HepG2 (cell line): ENCODE measurements around the gene OSBPL5. TPM values are rescaled to one million over a fixed set of nuclear protein-coding genes. Genes with fewer than 3 reads are reported as not detected.

Experiments
- ATAC-seq: fragments of 200-7000 bp; cut with Tn5 transposase; 3 replicates; pipeline ENCODE4 v1.9.1; 2020; ENCODE audit warnings: mild to moderate bottlenecking, moderate library complexity
- BruUV-seq: library from RNA; stranded (reverse); fragments of 400-500 nt; replicated peaks from 2 replicates; lab custom pipeline; 2021; lab: Mats Ljungman, UMichigan
- CTCF ChIA-PET: fragments of 300-600 bp; formaldehyde crosslinking; extraction: SDS; loops from one replicate; lab custom pipeline; 2021; ENCODE audit warnings: low total read pairs, inconsistent platforms, low intra/inter-chr PET ratio; lab: Yijun Ruan, JAX
- POLR2A ChIA-PET: fragments of 350-600 bp; sonication (Branson Sonifier 250); formaldehyde crosslinking; loops from one replicate; lab custom pipeline; 2020; ENCODE audit warnings: antibody characterized with exemption, inconsistent platforms; lab: Yijun Ruan, JAX
- DNase-seq: peaks from one replicate; pipeline ENCODE4 v3.0.0-alpha.2; 2015; ENCODE audit warnings: low spot score
- FAIRE-seq: peaks from 3 replicates; lab custom pipeline; 2011; peaks lifted over from hg19 to GRCh38; lab: Jason Lieb, UNC
- H2AFZ ChIP-seq: one replicate; pipeline ENCODE4 v1.6.1; 2011; ENCODE audit warnings: low read length, inconsistent platforms
- H3K27ac ChIP-seq: fragments of 300-600 bp; 3 replicates; pipeline ENCODE4 v1.8.0; 2011; ENCODE audit warnings: mixed run types, mild to moderate bottlenecking, mixed read lengths, low read length, inconsistent platforms; ENCODE audit not compliant: insufficient read depth; ENCODE audit errors: extremely low read length
- H3K27me3 ChIP-seq, 2 experiments: fragments of 200-600 bp in 1 of 2; 2 replicates in 1 of 2; 3 replicates in 1 of 2; pipeline versions ENCODE4 v1.6.0 to v1.8.0; 2011; ENCODE audit warnings: low read length in 2 of 2, mild to moderate bottlenecking in 2 of 2, moderate library complexity in 2 of 2, inconsistent platforms in 1 of 2; ENCODE audit not compliant: insufficient read depth in 2 of 2, control insufficient read depth in 1 of 2
- H3K36me3 ChIP-seq, 2 experiments: fragments of 200-600 bp in 1 of 2; replicated peaks in 1 of 2; 2 replicates in 1 of 2; 3 replicates in 1 of 2; pipeline versions ENCODE4 v1.5.1 to v1.8.0; 2011; ENCODE audit warnings: low read length in 2 of 2, inconsistent platforms in 1 of 2; ENCODE audit not compliant: insufficient read depth in 2 of 2, control insufficient read depth in 1 of 2
- H3K4me1 ChIP-seq: 2 replicates; pipeline ENCODE4 v1.5.1; 2012; ENCODE audit warnings: low read length, inconsistent platforms; ENCODE audit not compliant: insufficient read depth
- H3K4me2 ChIP-seq: 2 replicates; pipeline ENCODE4 v1.6.0; 2011; ENCODE audit warnings: low read depth, low read length, inconsistent platforms
- H3K4me3 ChIP-seq, 3 experiments: fragments of 200-600 bp in 1 of 3; sonication (generic), shearing (Covaris generic) in 1 of 3; replicated peaks in 1 of 3; 2 replicates each; pipeline ENCODE4 v1.5.1; 2011 to 2016; ENCODE audit warnings: low read length in 3 of 3, inconsistent platforms in 2 of 3, low read depth in 2 of 3, mild to moderate bottlenecking in 2 of 3, control low read depth in 1 of 3, mixed read lengths in 1 of 3; ENCODE audit not compliant: insufficient read depth in 1 of 3
- H3K79me2 ChIP-seq: one replicate; pipeline ENCODE4 v1.6.1; 2011; ENCODE audit warnings: low read length, inconsistent platforms; ENCODE audit not compliant: insufficient read depth
- H3K9ac ChIP-seq: 2 replicates; pipeline ENCODE4 v1.6.0; 2011; ENCODE audit warnings: mild to moderate bottlenecking, low read depth, low read length, inconsistent platforms; ENCODE audit not compliant: insufficient read depth
- H3K9me3 ChIP-seq: 2 replicates; pipeline ENCODE4 v1.5.1; 2012; ENCODE audit warnings: mild to moderate bottlenecking, low read length
- H4K20me1 ChIP-seq: 2 replicates; pipeline ENCODE4 v1.6.0; 2011; ENCODE audit warnings: inconsistent platforms, mild to moderate bottlenecking, low read length, moderate library complexity; ENCODE audit not compliant: insufficient read depth
- ARNT ChIP-seq: fragments of 450-650 bp; IDR thresholded peaks from 2 replicates; pipeline ENCODE4 v1.6.1; 2017
- ATF7 ChIP-seq, 2 experiments: fragments of 450-650 bp in 1 of 2; sonication (generic) in 1 of 2; formaldehyde crosslinking in 1 of 2; IDR thresholded peaks; 2 replicates each; pipeline versions ENCODE4 v1.4.0 to v1.6.1; 2016 to 2020; ENCODE audit warnings: antibody characterized with exemption in 1 of 2, mild to moderate bottlenecking in 1 of 2, missing genetic modification reagents in 1 of 2
- ATM ChIP-seq: fragments of 450-650 bp; IDR thresholded peaks from 2 replicates; pipeline ENCODE4 v1.7.1; 2017; ENCODE audit warnings: mild to moderate bottlenecking, borderline replicate concordance
- CREB1 ChIP-seq, 2 experiments: fragments of 450-650 bp in 1 of 2; IDR thresholded peaks; 2 replicates each; pipeline ENCODE4 v1.6.1; 2016 to 2017; ENCODE audit warnings: control low read depth in 1 of 2, mild to moderate bottlenecking in 1 of 2, missing compliant biosample characterization in 1 of 2, missing genetic modification characterization in 1 of 2
- FOXP1 ChIP-seq, 2 experiments: fragments of 450-650 bp in 1 of 2; IDR thresholded peaks; 2 replicates each; pipeline ENCODE4 v1.6.1; 2017 to 2018; ENCODE audit warnings: antibody characterized with exemption in 1 of 2
- LCORL ChIP-seq, 2 experiments: fragments of 450-650 bp in 1 of 2; sonication (generic) in 1 of 2; formaldehyde crosslinking in 1 of 2; IDR thresholded peaks; 2 replicates each; pipeline versions ENCODE4 v1.5.0 to v1.6.1; 2017 to 2020; ENCODE audit warnings: antibody characterized with exemption in 1 of 2, missing genetic modification reagents in 1 of 2
- PLRG1 ChIP-seq: fragments of 450-650 bp; conservative IDR thresholded peaks from 2 replicates; pipeline ENCODE4 v1.6.1; 2016
- SMYD3 ChIP-seq: sonication (generic); formaldehyde crosslinking; IDR thresholded peaks from 2 replicates; pipeline ENCODE4 v1.8.1; 2023; ENCODE audit warnings: mild to moderate bottlenecking, missing genetic modification reagents
- SOX6 ChIP-seq, 2 experiments: fragments of 450-650 bp in 1 of 2; sonication (generic) in 1 of 2; formaldehyde crosslinking in 1 of 2; IDR thresholded peaks; 2 replicates each; pipeline versions ENCODE4 v1.4.0 to v1.6.1; 2017 to 2020; ENCODE audit warnings: antibody characterized with exemption in 1 of 2, mild to moderate bottlenecking in 1 of 2, missing genetic modification reagents in 1 of 2
- ZNF143 ChIP-seq: sonication (generic); formaldehyde crosslinking; IDR thresholded peaks from 2 replicates; pipeline ENCODE4 v1.4.0; 2020; ENCODE audit warnings: missing genetic modification reagents
- ZNF292 ChIP-seq: sonication (generic); formaldehyde crosslinking; IDR thresholded peaks from 2 replicates; pipeline ENCODE4 v1.8.1; 2022; ENCODE audit warnings: mild to moderate bottlenecking, low read depth, missing genetic modification reagents, borderline replicate concordance
- WGBS: methylation state at CpG from one replicate; pipeline ENCODE4 v1.1.6; 2017; ENCODE audit warnings: low lambda C conversion rate; 5-methylcytosine and 5-hydroxymethylcytosine counted together
- in situ Hi-C: cut with HindIII; loops from 2 replicates; pipeline ENCODE4 v1.10.0; 2017; ENCODE audit warnings: low pct_unique_long_range_greater_than_20kb; ENCODE audit not compliant: extremely low pct_ligation_motif_present
- intact Hi-C: fragments of 100-400 bp; cut with micrococcal nuclease; formaldehyde crosslinking; loops from one replicate; pipeline ENCODE4 v1.10.0; 2022; ENCODE audit not compliant: unreplicated experiment
- polyA plus RNA-seq, 8 experiments: library from polyadenylated mRNA; depleted of rRNA in 3 of 8; stranded (reverse) in 7 of 8; unstranded in 1 of 8; fragments of >200 nt; fragmentation: Illumina TruSeq in 4 of 8; extraction: Trizol in 4 of 8; gene quantifications; 2 replicates each; pipeline versions ENCODE4 v1.2.1 to v1.2.3, GENCODE V29; 2011 to 2016; ENCODE audit warnings: low read depth in 4 of 8, missing spikeins in 1 of 8, mixed read lengths in 1 of 8; ENCODE audit not compliant: insufficient read depth in 1 of 8
- total RNA-seq, 5 experiments: library from RNA; depleted of rRNA; stranded (reverse); fragments of >200 nt; fragmentation: Illumina TruSeq; extraction: Trizol; gene quantifications; 2 replicates each; pipeline ENCODE4 v1.2.3, GENCODE V29; 2016; ENCODE audit warnings: low read depth in 1 of 5
- TF ChIP-seq, protein P1 (sequence below): IDR thresholded peaks from 2 replicates; pipeline ENCODE4 v1.6.1; 2016; ENCODE audit warnings: low read depth, borderline replicate concordance
- TF ChIP-seq, protein P2 (sequence below): IDR thresholded peaks from 2 replicates; pipeline ENCODE4 v1.6.1; 2016; ENCODE audit warnings: low read depth
- TF ChIP-seq, protein P3 (sequence below): fragments of 450-650 bp; IDR thresholded peaks from 2 replicates; pipeline ENCODE4 v1.6.1; 2017

The OSBPL5 gene
- total and polyA plus RNA-seq, 2 of the 13 experiments (the other 11 are each of a cell fraction or from before 2014, with no cell fraction given) = not detected

DNA sequence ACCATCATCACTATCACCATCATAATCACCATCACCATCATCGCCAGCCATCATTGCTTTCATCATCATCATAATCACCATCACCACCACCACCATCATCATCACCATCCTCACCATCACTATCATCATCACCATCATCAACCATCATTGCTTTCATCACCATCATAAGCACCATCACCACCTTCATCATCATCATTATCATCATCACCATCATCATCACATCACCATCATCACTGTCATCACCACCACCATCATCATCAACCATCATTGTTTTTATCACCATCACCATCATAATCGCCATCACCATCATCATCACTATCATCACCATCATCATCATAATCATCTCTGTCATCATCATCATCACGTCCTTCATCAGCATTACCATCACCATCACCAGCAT is 9.3 kb upstream of the OSBPL5 start:
- H3K9me3 ChIP-seq = peaks cover 17% of the 10 kb centered on the region
- intact Hi-C loops = no loop called here
- no TSS peak for BruUV-seq

More for the DNA sequence above, 9.3 kb upstream of the OSBPL5 start:
- H3K9ac ChIP-seq = no peak overlapping the region
- DNase-seq = no peak
- H4K20me1 ChIP-seq = no peaks in the 10 kb centered on the region
- H3K27ac ChIP-seq = no peak overlapping the region
- no peaks in the 10 kb centered on the region for H3K4me1 ChIP-seq
- no peak for ATAC-seq
- no peak overlapping the region for H3K4me3 ChIP-seq
- FAIRE-seq = no peak
- peak; percentile 71; the same call in 1 of the 2 replicates for TF ChIP-seq ARNT
- TF ChIP-seq PLRG1 = 0 out of 2 replicates have a peak, but pooled peaks have one; percentile 31
- no peak for TF ChIP-seq ZNF143 (CRISPR knock-in tag)
- TF ChIP-seq LCORL (IDR thresholded peaks at IDR 0.05) = peak; percentile 19; the same call in 1 of the 2 replicates
- no peak for TF ChIP-seq LCORL (CRISPR knock-in tag; IDR thresholded peaks at IDR 0.05)
- 0 out of 2 replicates have a peak, but pooled peaks have one; percentile 15 for TF ChIP-seq SOX6 (IDR thresholded peaks at IDR 0.05)
- TF ChIP-seq SOX6 (CRISPR knock-in tag; IDR thresholded peaks at IDR 0.05) = no peak
- TF ChIP-seq, protein P1, sequence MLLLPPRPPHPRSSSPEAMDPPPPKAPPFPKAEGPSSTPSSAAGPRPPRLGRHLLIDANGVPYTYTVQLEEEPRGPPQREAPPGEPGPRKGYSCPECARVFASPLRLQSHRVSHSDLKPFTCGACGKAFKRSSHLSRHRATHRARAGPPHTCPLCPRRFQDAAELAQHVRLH (CRISPR knock-in tag) = no peak
- no peak for TF ChIP-seq ZNF292 (CRISPR knock-in tag)
- TF ChIP-seq, protein P2, sequence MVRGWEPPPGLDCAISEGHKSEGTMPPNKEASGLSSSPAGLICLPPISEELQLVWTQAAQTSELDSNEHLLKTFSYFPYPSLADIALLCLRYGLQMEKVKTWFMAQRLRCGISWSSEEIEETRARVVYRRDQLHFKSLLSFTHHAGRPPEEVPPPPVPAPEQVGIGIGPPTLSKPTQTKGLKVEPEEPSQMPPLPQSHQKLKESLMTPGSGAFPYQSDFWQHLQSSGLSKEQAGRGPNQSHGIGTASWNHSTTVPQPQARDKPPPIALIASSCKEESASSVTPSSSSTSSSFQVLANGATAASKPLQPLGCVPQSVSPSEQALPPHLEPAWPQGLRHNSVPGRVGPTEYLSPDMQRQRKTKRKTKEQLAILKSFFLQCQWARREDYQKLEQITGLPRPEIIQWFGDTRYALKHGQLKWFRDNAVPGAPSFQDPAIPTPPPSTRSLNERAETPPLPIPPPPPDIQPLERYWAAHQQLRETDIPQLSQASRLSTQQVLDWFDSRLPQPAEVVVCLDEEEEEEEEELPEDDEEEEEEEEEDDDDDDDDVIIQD = no peak
- peak; percentile 22; the same call in 1 of the 2 replicates for TF ChIP-seq ATM
- TF ChIP-seq FOXP1 (IDR thresholded peaks at IDR 0.05) = peak; percentile 39
- TF ChIP-seq FOXP1 (CRISPR knock-in tag; IDR thresholded peaks at IDR 0.05) = no peak
- TF ChIP-seq, protein P3, sequence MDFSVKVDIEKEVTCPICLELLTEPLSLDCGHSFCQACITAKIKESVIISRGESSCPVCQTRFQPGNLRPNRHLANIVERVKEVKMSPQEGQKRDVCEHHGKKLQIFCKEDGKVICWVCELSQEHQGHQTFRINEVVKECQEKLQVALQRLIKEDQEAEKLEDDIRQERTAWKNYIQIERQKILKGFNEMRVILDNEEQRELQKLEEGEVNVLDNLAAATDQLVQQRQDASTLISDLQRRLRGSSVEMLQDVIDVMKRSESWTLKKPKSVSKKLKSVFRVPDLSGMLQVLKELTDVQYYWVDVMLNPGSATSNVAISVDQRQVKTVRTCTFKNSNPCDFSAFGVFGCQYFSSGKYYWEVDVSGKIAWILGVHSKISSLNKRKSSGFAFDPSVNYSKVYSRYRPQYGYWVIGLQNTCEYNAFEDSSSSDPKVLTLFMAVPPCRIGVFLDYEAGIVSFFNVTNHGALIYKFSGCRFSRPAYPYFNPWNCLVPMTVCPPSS = 0 out of 2 replicates have a peak, but pooled peaks have one; percentile 9
- peak; percentile 97 for TF ChIP-seq CREB1 (IDR thresholded peaks at IDR 0.05)
- no peak for TF ChIP-seq CREB1 (CRISPR knock-in tag; IDR thresholded peaks at IDR 0.05)
- peak; percentile 69 for TF ChIP-seq ATF7 (IDR thresholded peaks at IDR 0.05)
- no peak for TF ChIP-seq ATF7 (CRISPR knock-in tag; IDR thresholded peaks at IDR 0.05)
- TF ChIP-seq SMYD3 (CRISPR knock-in tag) = no peak
- no peaks in the 10 kb centered on the region for H3K79me2 ChIP-seq
- H3K27me3 ChIP-seq = peaks cover 9 to 31% of the 10 kb centered on the region in 2 experiments; a peak in 4 of 5 replicates
- in situ Hi-C loops = no loop called here
- ChIA-PET POLR2A (no interaction called here), CTCF (no interaction called here)
- no peak overlapping the region for H3K4me2 ChIP-seq
- H2AFZ ChIP-seq = no peak overlapping the region
- WGBS = 3% methylated on average over 3 of the region's 3 CpGs
- H3K36me3 ChIP-seq = no peaks in the 10 kb centered on the region
